Measurements from ENCODE around the gene ADGB. TPM values are rescaled to one million over a fixed set of nuclear protein-coding genes. Genes with fewer than 3 reads are reported as not detected.

The ADGB gene
- total RNA-seq, 1 donor from 2014 or later: not detected

DNA sequence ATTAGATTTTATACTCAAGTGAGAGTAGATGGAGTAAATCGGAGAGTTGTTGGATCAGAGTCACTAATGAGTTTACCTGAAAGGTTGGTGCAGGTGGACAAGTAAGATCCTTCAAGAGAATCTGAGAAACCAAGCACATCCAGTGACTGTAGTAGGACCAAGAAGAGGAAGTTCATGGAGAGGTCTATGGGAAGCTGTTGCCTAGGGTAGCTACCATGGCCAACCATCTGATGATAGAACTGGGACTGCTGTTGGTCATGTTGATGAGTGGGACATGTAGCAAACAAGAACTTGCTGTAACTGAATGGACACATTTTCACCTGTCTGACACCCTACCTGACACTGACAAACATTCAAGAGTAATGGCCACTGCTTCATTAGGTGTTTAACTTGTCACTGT lies 11.3 kb upstream of the ADGB start:
- no peaks in the 10 kb centered on the region for H3K4me1 Mint-ChIP-seq (ENCODE audit: low read depth, unreplicated experiment)
- H3K4me3 Mint-ChIP-seq (ENCODE audit: unreplicated experiment): no peak overlapping the region
- DNase-seq: no peak
- no peaks in the 10 kb centered on the region for H3K36me3 Mint-ChIP-seq (ENCODE audit: unreplicated experiment)
- no peaks in the 10 kb centered on the region for H3K9me3 Mint-ChIP-seq (ENCODE audit: unreplicated experiment)
- TF ChIP-seq CTCF (IDR thresholded peaks at IDR 0.05; ENCODE audit: partially characterized antibody, unreplicated experiment): no peak
- no peaks in the 10 kb centered on the region for H3K27me3 Mint-ChIP-seq (ENCODE audit: unreplicated experiment)
- no peak overlapping the region for H3K27ac Mint-ChIP-seq (ENCODE audit: unreplicated experiment)

GRCh38 chr6:146590492-146590891 lies 8.3 kb upstream of the ADGB start:
- no peaks in the 10 kb centered on the region for H3K27me3 Mint-ChIP-seq (ENCODE audit: unreplicated experiment)
- DNase-seq: no peak
- no peaks in the 10 kb centered on the region for H3K36me3 Mint-ChIP-seq (ENCODE audit: unreplicated experiment)
- H3K4me3 Mint-ChIP-seq (ENCODE audit: unreplicated experiment): no peak overlapping the region
- H3K9me3 Mint-ChIP-seq (ENCODE audit: unreplicated experiment): no peaks in the 10 kb centered on the region
- H3K27ac Mint-ChIP-seq (ENCODE audit: unreplicated experiment): no peak overlapping the region
- TF ChIP-seq CTCF (IDR thresholded peaks at IDR 0.05; ENCODE audit: partially characterized antibody, unreplicated experiment): no peak
- H3K4me1 Mint-ChIP-seq (ENCODE audit: low read depth, unreplicated experiment): peaks cover 14% of the 10 kb centered on the region

GRCh38 chr6:146592451-146592850 lies 6.3 kb upstream of the ADGB start:
- no peaks in the 10 kb centered on the region for H3K27me3 Mint-ChIP-seq (ENCODE audit: unreplicated experiment)
- H3K4me3 Mint-ChIP-seq (ENCODE audit: unreplicated experiment): no peak overlapping the region
- H3K4me1 Mint-ChIP-seq (ENCODE audit: low read depth, unreplicated experiment): peaks cover 14% of the 10 kb centered on the region
- H3K27ac Mint-ChIP-seq (ENCODE audit: unreplicated experiment): no peak overlapping the region
- H3K36me3 Mint-ChIP-seq (ENCODE audit: unreplicated experiment): no peaks in the 10 kb centered on the region
- no peaks in the 10 kb centered on the region for H3K9me3 Mint-ChIP-seq (ENCODE audit: unreplicated experiment)
- no peak for TF ChIP-seq CTCF (IDR thresholded peaks at IDR 0.05; ENCODE audit: partially characterized antibody, unreplicated experiment)
- DNase-seq: no peak

GRCh38 chr6:146593986-146594385 lies 4.8 kb upstream of the ADGB start:
- H3K36me3 Mint-ChIP-seq (ENCODE audit: unreplicated experiment): no peaks in the 10 kb centered on the region
- H3K27me3 Mint-ChIP-seq (ENCODE audit: unreplicated experiment): no peaks in the 10 kb centered on the region
- peaks cover 16% of the 10 kb centered on the region for H3K4me1 Mint-ChIP-seq (ENCODE audit: low read depth, unreplicated experiment)
- DNase-seq: no peak
- no peaks in the 10 kb centered on the region for H3K9me3 Mint-ChIP-seq (ENCODE audit: unreplicated experiment)
- no peak for TF ChIP-seq CTCF (IDR thresholded peaks at IDR 0.05; ENCODE audit: partially characterized antibody, unreplicated experiment)
- H3K4me3 Mint-ChIP-seq (ENCODE audit: unreplicated experiment): no peak overlapping the region
- H3K27ac Mint-ChIP-seq (ENCODE audit: unreplicated experiment): peak overlapping the region; percentile 72

GRCh38 chr6:146594495-146594894 lies 4.3 kb upstream of the ADGB start:
- Mint-ChIP-seq H3K36me3 (ENCODE audit: unreplicated experiment) (no peaks in the 10 kb centered on the region), H3K4me1 (ENCODE audit: low read depth, unreplicated experiment) (peaks cover 21% of the 10 kb centered on the region), H3K27ac (ENCODE audit: unreplicated experiment) (peak overlapping the region; percentile 72), H3K4me3 (ENCODE audit: unreplicated experiment) (no peak overlapping the region), H3K9me3 (ENCODE audit: unreplicated experiment) (no peaks in the 10 kb centered on the region), H3K27me3 (ENCODE audit: unreplicated experiment) (no peaks in the 10 kb centered on the region)
- DNase-seq: no peak
- no peak for TF ChIP-seq CTCF (IDR thresholded peaks at IDR 0.05; ENCODE audit: partially characterized antibody, unreplicated experiment)

Data from glutamatergic neuron (in vitro differentiated cells).